Large intestine (tissue), 3 donors: ENCODE results near the gene LRMDA. TPM values are rescaled to one million over a fixed set of nuclear protein-coding genes. Genes with fewer than 3 reads are reported as not detected.

Experiments
- DNase-seq, 2 donors: peaks; one replicate each; pipeline versions ENCODE4 v3.0.0 to v3.0.0-alpha.2; 2013
- H3K27ac ChIP-seq: one replicate; pipeline ENCODE4 v1.5.1; 2013; ENCODE audit warnings: low read length
- H3K27me3 ChIP-seq: 2 replicates; pipeline ENCODE4 v1.6.1; 2013; ENCODE audit warnings: low read length; ENCODE audit not compliant: control insufficient read depth, insufficient read depth
- H3K36me3 ChIP-seq: 2 replicates; pipeline ENCODE4 v1.6.1; 2013; ENCODE audit warnings: low read length; ENCODE audit not compliant: control insufficient read depth, insufficient read depth
- H3K4me1 ChIP-seq: one replicate; pipeline ENCODE4 v1.6.1; 2013; ENCODE audit warnings: low read length; ENCODE audit not compliant: control insufficient read depth, insufficient read depth
- H3K4me3 ChIP-seq: one replicate; pipeline ENCODE4 v1.5.1; 2013; ENCODE audit warnings: low read length
- H3K9me3 ChIP-seq: one replicate; pipeline ENCODE4 v1.6.1; 2013; ENCODE audit warnings: mild to moderate bottlenecking, low read depth, low read length, moderate library complexity; ENCODE audit not compliant: control insufficient read depth
- WGBS: methylation state at CpG from one replicate; pipeline ENCODE4 v1.1.5; 2013; ENCODE audit warnings: low lambda C conversion rate; ENCODE audit not compliant: insufficient coverage; 5-methylcytosine and 5-hydroxymethylcytosine counted together
- polyA plus RNA-seq: library from polyadenylated mRNA; unstranded; fragments of 120-200 nt; gene quantifications from one replicate; pipeline ENCODE4 v1.2.1, GENCODE V29; 2013

The LRMDA gene
- polyA plus RNA-seq, 1 donor = 5.3 TPM

DNA sequence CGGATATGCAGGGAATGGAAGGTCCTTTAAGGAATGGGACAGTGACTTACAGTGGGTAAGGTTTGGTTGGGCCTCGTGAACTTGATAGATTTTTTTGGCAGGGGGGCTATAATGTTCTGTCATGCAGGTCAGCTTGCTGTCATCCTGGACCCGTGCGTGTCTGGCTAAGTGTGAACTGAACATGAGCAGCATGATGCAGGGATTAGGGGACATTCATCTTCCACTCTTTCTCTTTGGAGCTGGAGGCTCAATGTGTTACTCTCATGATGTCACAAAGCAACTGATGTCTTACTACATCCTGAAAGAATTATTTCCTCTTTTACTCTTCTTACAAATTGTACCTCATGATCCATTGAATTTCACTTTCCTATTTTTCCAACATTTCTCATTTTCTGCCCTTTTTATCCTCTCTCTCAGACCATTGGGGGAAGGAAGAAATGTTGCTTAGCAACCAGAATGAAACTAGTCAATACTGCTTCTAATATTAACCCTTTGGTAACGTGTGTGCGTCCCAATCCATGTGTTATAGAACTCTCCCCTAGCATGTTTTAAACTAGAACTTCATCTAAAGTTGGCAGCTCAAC is 549.1 kb downstream of the LRMDA start:
- WGBS = 75% methylated on average over 2 of the region's 6 CpGs
- DNase-seq = no peak
- H3K4me1 ChIP-seq = no peaks in the 10 kb centered on the region
- H3K9me3 ChIP-seq = no peaks in the 10 kb centered on the region
- no peak overlapping the region for H3K27ac ChIP-seq
- no peaks in the 10 kb centered on the region for H3K27me3 ChIP-seq
- no peaks in the 10 kb centered on the region for H3K36me3 ChIP-seq
- H3K4me3 ChIP-seq = no peak overlapping the region

DNA sequence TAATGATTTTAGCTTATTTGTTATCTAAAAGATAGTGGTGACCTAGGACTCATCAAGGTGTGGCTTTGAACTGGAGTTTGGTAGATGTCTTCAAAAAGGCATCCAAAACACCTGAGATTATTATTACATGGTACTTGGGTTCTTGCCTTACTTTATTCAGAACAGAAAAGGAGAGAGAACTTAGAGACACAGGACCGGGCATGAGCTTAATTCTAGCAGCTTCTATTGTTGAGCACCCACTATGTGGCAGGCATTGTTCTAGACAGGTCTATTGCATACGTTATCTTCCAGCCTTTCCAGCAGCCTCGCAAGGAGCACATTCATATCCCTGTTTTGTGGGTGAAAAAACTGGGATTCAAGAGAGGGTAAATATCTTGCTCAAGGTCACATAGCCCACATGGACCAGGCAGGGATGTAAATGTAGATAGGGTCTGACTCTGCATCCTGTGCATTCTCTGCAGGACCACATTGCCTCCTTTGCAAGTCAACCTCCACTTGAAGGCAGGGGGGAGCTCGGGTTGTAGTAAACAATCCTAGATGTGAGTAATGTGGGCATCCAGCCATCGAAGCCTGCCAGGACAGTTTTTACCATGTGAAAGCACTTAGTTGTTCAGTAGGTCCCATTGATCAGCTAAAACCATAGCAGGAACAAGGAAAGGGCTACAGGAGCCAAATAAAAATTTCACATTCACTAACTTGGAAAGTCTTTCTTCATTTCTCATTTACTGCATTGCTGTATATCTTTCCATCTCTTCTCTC is 551.4 kb downstream of the LRMDA start:
- Histone ChIP-seq H3K4me3 (no peak overlapping the region), H3K36me3 (no peaks in the 10 kb centered on the region), H3K27me3 (no peaks in the 10 kb centered on the region), H3K9me3 (no peaks in the 10 kb centered on the region), H3K27ac (no peak overlapping the region), H3K4me1 (no peaks in the 10 kb centered on the region)
- no peak for DNase-seq
- WGBS = 57% methylated on average over 1 of the region's 5 CpGs

DNA sequence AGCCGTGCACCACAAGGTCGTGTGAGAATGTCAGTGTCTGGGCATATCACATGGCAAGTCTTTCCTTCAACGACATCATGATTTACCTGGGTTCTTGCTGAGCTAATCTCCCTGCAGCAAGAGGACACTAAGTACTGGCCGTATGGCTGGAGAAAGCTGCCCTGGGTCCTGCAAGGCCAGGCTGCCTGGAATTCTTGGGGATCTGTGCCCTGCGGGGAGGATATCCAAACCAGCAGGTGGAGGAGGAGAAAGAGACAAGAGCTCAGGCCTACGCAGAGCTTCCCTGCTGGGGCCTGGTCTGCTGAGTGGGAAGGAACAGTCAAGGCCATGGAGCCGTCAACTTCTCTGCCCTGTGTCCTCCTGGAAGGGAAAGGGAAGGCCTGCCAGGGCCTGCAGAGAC is 552.6 kb downstream of the LRMDA start:
- Histone ChIP-seq H3K27ac (no peak overlapping the region), H3K4me3 (no peak overlapping the region), H3K4me1 (no peaks in the 10 kb centered on the region), H3K27me3 (no peaks in the 10 kb centered on the region), H3K9me3 (no peaks in the 10 kb centered on the region), H3K36me3 (no peaks in the 10 kb centered on the region)
- WGBS = no CpG with 5 or more reads among the region's 7 CpGs
- no peak for DNase-seq

DNA sequence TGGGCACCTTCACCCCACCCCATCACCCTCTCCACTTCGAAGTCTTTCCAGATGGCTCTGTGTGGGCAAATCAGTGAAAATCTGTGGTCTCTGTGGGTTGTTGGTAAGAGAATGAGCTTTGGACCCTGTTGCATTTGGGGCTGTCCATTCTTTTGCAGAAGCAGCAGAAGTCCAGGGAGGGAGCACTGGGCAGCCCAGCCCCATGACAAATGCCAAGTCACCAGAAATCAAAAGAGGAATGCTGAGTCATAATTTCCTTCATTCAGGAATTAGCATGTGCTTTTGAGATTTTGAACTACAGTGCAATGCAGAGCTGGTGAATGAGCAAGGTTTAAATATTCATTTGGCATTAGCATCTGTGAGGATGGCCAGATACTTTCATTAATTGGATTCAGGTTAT is 556.2 kb downstream of the LRMDA start:
- Histone ChIP-seq H3K4me1 (no peaks in the 10 kb centered on the region), H3K4me3 (no peak overlapping the region), H3K27ac (no peak overlapping the region), H3K9me3 (no peaks in the 10 kb centered on the region), H3K36me3 (no peaks in the 10 kb centered on the region), H3K27me3 (no peaks in the 10 kb centered on the region)
- DNase-seq = no peak
- WGBS = no CpG with 5 or more reads among the region's 1 CpG

DNA sequence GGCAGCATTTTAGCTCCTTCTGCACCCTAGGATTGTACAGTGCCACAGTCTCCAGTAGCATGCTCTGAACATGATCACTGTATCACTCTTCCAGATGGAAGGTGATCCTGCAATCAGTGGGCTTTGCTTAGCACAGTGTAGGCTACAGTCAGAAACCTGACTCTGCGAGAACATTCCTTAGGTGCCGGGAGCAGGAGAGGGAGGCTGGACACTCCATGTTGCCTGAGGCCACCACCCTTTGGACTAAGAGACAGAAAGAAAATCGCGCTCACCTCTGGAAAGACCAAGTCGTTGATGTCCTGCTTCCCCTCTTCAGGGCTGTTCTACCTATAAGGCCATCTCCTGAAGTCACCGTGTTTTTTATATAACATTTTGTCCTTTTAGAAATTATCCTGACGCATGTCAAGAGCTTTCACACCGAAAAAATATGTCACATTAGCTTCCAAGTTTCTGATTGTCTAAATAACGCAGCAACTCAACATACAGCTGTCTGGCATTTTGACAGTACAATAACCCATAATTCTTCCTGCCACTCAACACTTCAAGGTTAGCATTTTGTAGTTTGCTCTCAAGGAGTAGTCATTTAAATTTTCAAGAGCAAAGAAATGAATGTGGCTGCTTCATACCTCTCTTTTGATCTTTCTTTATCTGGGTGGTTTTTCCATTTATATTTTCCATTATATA is 563.1 kb downstream of the LRMDA start:
- Histone ChIP-seq H3K4me3 (no peak overlapping the region), H3K36me3 (no peaks in the 10 kb centered on the region), H3K27ac (no peak overlapping the region), H3K4me1 (no peaks in the 10 kb centered on the region), H3K9me3 (no peaks in the 10 kb centered on the region), H3K27me3 (no peaks in the 10 kb centered on the region)
- DNase-seq = no peak
- WGBS = 83% methylated on average over 3 of the region's 9 CpGs

DNA sequence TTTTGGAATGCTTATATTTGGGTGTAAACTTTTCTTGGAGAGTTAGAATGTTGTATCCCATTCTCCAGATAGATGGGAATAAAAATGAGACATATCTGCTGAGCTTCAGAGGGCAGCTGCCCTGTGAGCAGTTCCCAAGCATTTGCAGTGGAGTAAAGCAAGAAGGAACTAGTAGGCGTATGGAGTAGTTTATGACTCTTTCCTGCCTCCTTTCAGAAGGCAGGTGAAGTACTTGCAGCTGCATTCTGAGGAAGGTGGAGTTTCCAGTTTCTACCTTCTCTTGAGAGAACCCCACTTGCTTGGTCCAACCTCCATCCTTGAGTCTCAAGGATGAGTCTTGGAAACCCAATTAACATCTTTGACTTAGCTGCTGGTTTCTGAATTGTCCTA is 563.6 kb downstream of the LRMDA start:
- Histone ChIP-seq H3K27me3 (no peaks in the 10 kb centered on the region), H3K4me3 (no peak overlapping the region), H3K9me3 (no peaks in the 10 kb centered on the region), H3K27ac (no peak overlapping the region), H3K4me1 (no peaks in the 10 kb centered on the region), H3K36me3 (no peaks in the 10 kb centered on the region)
- no CpG with 5 or more reads among the region's 1 CpG for WGBS
- DNase-seq = no peak

DNA sequence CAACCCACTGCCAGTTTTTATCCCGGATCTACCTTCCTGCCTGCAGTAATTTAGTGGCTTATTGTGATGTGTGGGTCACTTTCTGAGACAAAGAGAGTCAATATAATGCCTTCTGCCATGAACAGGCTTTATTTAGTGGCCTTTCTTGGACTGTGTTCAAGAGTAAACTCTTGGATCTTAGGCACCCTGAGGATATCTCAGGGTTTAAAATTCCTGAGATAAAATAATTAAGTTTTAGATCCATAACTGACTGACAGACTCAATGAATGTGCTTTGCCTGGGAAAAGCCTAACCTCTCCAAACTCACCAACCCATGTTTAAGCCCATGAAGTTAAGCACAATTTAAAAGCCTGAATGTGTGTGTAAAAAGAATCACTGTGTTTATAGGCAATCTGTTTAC is 564.3 kb downstream of the LRMDA start:
- Histone ChIP-seq H3K27me3 (no peaks in the 10 kb centered on the region), H3K36me3 (no peaks in the 10 kb centered on the region), H3K27ac (no peak overlapping the region), H3K4me1 (no peaks in the 10 kb centered on the region), H3K4me3 (no peak overlapping the region), H3K9me3 (no peaks in the 10 kb centered on the region)
- no peak for DNase-seq
- WGBS = no CpG with 5 or more reads among the region's 1 CpG

DNA sequence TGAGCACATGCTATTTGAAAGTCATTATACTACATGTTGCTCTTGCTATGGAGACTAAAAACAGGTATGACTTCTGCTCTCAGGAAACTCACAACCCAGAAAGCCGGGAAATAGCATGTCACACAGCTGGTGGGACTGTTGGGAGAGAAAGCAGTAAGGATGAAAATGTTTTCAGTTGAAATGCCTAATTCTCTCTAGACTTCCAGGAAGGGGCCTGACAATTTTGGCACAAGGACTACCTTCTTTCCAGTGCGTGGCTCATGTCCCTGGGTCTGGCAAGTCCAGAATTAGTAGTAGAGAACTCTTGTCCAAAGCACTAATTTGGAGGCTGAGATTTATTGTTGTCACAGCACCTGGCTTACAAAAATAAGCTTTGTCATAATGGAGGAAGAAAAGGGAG is 567.6 kb downstream of the LRMDA start:
- Histone ChIP-seq H3K27ac (no peak overlapping the region), H3K4me3 (no peak overlapping the region), H3K36me3 (no peaks in the 10 kb centered on the region), H3K9me3 (no peaks in the 10 kb centered on the region), H3K4me1 (no peaks in the 10 kb centered on the region), H3K27me3 (no peaks in the 10 kb centered on the region)
- DNase-seq = no peak
- no CpG with 5 or more reads among the region's 2 CpGs for WGBS

DNA sequence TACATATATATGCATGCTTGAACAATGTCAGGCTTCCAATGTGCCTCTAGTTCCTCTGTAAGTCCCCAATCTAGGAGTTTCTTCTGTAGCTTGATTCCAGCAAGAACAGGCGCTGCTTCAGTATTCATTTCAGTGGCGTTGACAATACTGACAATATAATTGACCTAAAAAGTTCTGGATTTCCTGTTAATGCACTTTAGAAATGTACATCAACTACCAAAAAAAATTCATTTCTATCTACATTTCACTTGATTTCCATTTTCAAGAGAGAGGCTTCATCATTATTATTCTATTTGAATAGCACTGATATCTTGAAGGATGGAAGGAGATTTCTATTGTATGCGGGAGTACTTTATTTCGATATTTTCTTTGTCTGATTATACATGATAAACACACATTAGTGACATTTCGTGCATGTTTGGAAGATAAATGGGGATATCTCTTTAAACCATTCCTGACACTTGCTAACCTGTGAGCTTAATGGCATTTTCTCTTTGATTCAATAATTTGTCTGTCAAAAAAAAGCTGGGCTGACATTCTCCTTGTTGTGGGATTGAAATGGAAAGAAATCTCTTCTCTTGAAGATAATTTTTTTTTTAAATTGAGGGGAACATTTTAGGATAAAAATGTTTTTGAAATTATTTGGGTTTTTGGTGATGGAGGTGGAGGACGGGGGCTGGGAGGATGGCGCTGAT is 568.2 kb downstream of the LRMDA start:
- no peak overlapping the region for H3K27ac ChIP-seq
- H3K4me1 ChIP-seq = no peaks in the 10 kb centered on the region
- H3K27me3 ChIP-seq = no peaks in the 10 kb centered on the region
- WGBS = 100% methylated on average over 1 of the region's 7 CpGs
- DNase-seq = no peak
- no peaks in the 10 kb centered on the region for H3K36me3 ChIP-seq
- H3K4me3 ChIP-seq = no peak overlapping the region
- no peaks in the 10 kb centered on the region for H3K9me3 ChIP-seq

DNA sequence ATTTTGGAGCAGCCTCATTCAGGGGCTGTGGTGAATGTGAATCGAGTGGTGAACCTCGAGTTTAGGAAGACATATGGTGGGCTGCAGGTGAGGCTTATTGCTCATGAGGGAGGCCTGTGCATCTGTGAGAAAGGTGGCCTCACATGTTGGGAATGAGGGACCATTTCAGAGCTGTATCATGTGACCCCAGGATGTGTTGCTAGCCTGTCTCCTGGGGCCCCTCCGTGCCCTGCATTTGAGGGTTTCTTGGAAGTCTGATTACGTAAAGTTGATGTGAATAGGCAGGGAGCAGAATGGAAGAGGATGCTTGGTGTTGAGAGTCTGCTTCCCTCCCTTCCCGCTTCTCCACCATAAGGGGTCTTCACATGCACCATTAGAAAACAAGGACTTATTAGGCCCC is 569.1 kb downstream of the LRMDA start:
- no peak for DNase-seq
- Histone ChIP-seq H3K9me3 (no peaks in the 10 kb centered on the region), H3K36me3 (no peaks in the 10 kb centered on the region), H3K27me3 (no peaks in the 10 kb centered on the region), H3K4me3 (no peak overlapping the region), H3K27ac (no peak overlapping the region), H3K4me1 (no peaks in the 10 kb centered on the region)
- whole genome bisulfite sequencing = no CpG with 5 or more reads among the region's 5 CpGs
